GM21576 (cell line): Measurements from ENCODE around the gene UBA52.

Experiments used
- ATAC-seq: cut with Tn5 transposase; IDR thresholded peaks from one replicate; pipeline ENCODE4 v1.9.1; 2021; ENCODE audit warnings: mild to moderate bottlenecking, moderate library complexity; ENCODE audit not compliant: unreplicated experiment

The UBA52 gene

GRCh38 chr19:18607226-18608101 lies 35.8 kb downstream of the UBA52 start:
- ATAC-seq = no peak

- ATAC-seq = no peak
Observed at GRCh38 chr19:18608102-18608804, 36.6 kb downstream of the UBA52 start.

GRCh38 chr19:18608805-18609716 lies 37.4 kb downstream of the UBA52 start:
- no peak for ATAC-seq

GRCh38 chr19:18609717-18610051 lies 38.0 kb downstream of the UBA52 start:
- ATAC-seq = no peak

- ATAC-seq = no peak
Observed at GRCh38 chr19:18610245-18610555, 38.5 kb downstream of the UBA52 start.

GRCh38 chr19:18610556-18611326 lies 39.1 kb downstream of the UBA52 start:
- ATAC-seq = no peak

GRCh38 chr19:18611327-18612050 lies 39.8 kb downstream of the UBA52 start:
- no peak for ATAC-seq

GRCh38 chr19:18612051-18612771 lies 40.6 kb downstream of the UBA52 start:
- ATAC-seq = no peak

- no peak for ATAC-seq
Observed at GRCh38 chr19:18612772-18613588, 41.3 kb downstream of the UBA52 start, which contains the start of gene TMEM59L. Gene TMEM59L, plus strand, starts transcription at chr19:18612870. Its CDS starts 89 bp downstream, at chr19:18612959.

GRCh38 chr19:18613589-18614234 lies 42.1 kb downstream of the UBA52 start:
- ATAC-seq = no peak

GRCh38 chr19:18616023-18616422 lies 44.4 kb downstream of the UBA52 start:
- no peak for ATAC-seq

GRCh38 chr19:18617562-18617961 lies 45.9 kb downstream of the UBA52 start:
- ATAC-seq = no peak

GRCh38 chr19:18618236-18618635 lies 46.6 kb downstream of the UBA52 start:
- no peak for ATAC-seq

- no peak for ATAC-seq
Observed at GRCh38 chr19:18620311-18620710, 48.7 kb downstream of the UBA52 start.

- ATAC-seq = no peak
Observed at GRCh38 chr19:18620902-18621301, 49.2 kb downstream of the UBA52 start.

- no peak for ATAC-seq
Observed at GRCh38 chr19:18626906-18627305, 55.2 kb downstream of the UBA52 start.
